Measurements from ENCODE around the gene KLC1.

DNA sequence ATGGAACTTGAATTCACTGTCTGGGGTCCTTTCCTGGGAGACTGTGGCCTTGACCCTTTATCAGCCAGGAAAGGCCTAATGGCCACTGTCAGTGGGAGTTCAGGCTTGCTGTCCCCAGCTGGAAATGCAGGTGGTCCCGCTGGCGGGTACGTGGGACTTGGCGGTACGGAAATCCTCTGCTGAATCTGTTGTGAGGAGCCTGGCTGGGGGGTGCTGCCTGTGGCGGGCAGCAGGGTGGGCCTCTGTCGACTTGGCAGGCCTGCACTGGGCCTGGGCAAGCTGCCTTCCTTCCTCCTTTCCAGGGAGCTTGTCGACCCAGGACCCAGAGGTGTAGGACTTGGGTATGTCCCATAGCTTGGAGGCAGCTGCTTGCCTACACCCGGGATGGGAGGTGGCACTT is 112.9 kb downstream of the KLC1 start:
- TF ChIP-seq, protein P1, sequence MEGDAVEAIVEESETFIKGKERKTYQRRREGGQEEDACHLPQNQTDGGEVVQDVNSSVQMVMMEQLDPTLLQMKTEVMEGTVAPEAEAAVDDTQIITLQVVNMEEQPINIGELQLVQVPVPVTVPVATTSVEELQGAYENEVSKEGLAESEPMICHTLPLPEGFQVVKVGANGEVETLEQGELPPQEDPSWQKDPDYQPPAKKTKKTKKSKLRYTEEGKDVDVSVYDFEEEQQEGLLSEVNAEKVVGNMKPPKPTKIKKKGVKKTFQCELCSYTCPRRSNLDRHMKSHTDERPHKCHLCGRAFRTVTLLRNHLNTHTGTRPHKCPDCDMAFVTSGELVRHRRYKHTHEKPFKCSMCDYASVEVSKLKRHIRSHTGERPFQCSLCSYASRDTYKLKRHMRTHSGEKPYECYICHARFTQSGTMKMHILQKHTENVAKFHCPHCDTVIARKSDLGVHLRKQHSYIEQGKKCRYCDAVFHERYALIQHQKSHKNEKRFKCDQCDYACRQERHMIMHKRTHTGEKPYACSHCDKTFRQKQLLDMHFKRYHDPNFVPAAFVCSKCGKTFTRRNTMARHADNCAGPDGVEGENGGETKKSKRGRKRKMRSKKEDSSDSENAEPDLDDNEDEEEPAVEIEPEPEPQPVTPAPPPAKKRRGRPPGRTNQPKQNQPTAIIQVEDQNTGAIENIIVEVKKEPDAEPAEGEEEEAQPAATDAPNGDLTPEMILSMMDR (IDR thresholded peaks at IDR 0.05; ENCODE audit: insufficient read depth, low read length, poor library complexity, severe bottlenecking), result no peak
- TF ChIP-seq EZH2phosphoT487 (conservative IDR thresholded peaks at IDR 0.05; ENCODE audit: low read length), result no peak

Data from SU-DHL-6 (cell line).